HEK293 (cell line): ENCODE data around the gene APOC1.

Experiments
- CTCF ChIA-PET: fragments of 350-600 bp; formaldehyde crosslinking; extraction: SDS; loops from one replicate; lab custom pipeline; 2021; ENCODE audit warnings: antibody characterized with exemption; lab: Yijun Ruan, JAX
- POLR2A ChIA-PET: fragments of 300-600 bp; formaldehyde crosslinking; extraction: SDS; loops from one replicate; lab custom pipeline; 2020; ENCODE audit warnings: antibody characterized with exemption, inconsistent platforms; lab: Yijun Ruan, JAX
- H3K27ac ChIP-seq: fragments of 200-500 bp; sonication (Bioruptor generic); 2 replicates; pipeline ENCODE4 v1.5.1; 2014; ENCODE audit warnings: low read depth, low read length, control low read depth, inconsistent platforms; ENCODE audit errors: extremely low read depth
- H3K36me3 ChIP-seq, 2 experiments: fragments of 200-500 bp in 1 of 2; sonication (Bioruptor generic) in 1 of 2; 1 replicate in 1 of 2; 2 replicates in 1 of 2; pipeline ENCODE4 v1.5.1; 2014 to 2017; ENCODE audit warnings: inconsistent platforms in 2 of 2, low read length in 2 of 2; ENCODE audit not compliant: control insufficient read depth in 2 of 2, insufficient read depth in 1 of 2
- H3K4me1 ChIP-seq: fragments of 200-500 bp; sonication (Bioruptor generic); 2 replicates; pipeline ENCODE4 v1.5.1; 2014; ENCODE audit warnings: mild to moderate bottlenecking, low read length, inconsistent platforms; ENCODE audit not compliant: control insufficient read depth, insufficient read depth
- H3K4me3 ChIP-seq: 2 replicates; pipeline ENCODE4 v1.5.1; 2011; ENCODE audit warnings: low read depth, mild to moderate bottlenecking, control low read depth, low read length, moderate library complexity
- H3K9me3 ChIP-seq: fragments of 200-500 bp; sonication (Bioruptor generic); 2 replicates; pipeline ENCODE4 v1.5.1; 2014; ENCODE audit warnings: low read depth, low read length, inconsistent platforms; ENCODE audit not compliant: control insufficient read depth, insufficient read depth
- BCL11A ChIP-seq: fragments of 450-650 bp; formaldehyde crosslinking; IDR thresholded peaks from 2 replicates; pipeline ENCODE4 v1.5.1; 2016; ENCODE audit warnings: low read depth, missing biosample characterization, missing genetic modification characterization
- CTCF ChIP-seq: fragments of 450-650 bp; formaldehyde crosslinking; IDR thresholded peaks from 2 replicates; pipeline ENCODE4 v1.5.1; 2016; ENCODE audit warnings: missing biosample characterization, missing genetic modification characterization
- GLI4 ChIP-seq: fragments of 450-650 bp; formaldehyde crosslinking; IDR thresholded peaks from 2 replicates; pipeline ENCODE4 v1.5.1; 2016; ENCODE audit warnings: missing biosample characterization, missing genetic modification characterization
- INSM2 ChIP-seq: fragments of 450-650 bp; formaldehyde crosslinking; IDR thresholded peaks from 2 replicates; pipeline ENCODE4 v1.5.1; 2016; ENCODE audit warnings: missing biosample characterization, missing genetic modification characterization
- MEIS1 ChIP-seq: sonication (generic); formaldehyde crosslinking; IDR thresholded peaks from 2 replicates; pipeline ENCODE4 v1.8.1; 2022; ENCODE audit warnings: missing genetic modification reagents, mild to moderate bottlenecking, borderline replicate concordance
- SP7 ChIP-seq: fragments of 450-650 bp; formaldehyde crosslinking; IDR thresholded peaks from 2 replicates; pipeline ENCODE4 v1.5.1; 2016; ENCODE audit warnings: missing biosample characterization, missing genetic modification characterization
- ZBTB11 ChIP-seq: fragments of 450-650 bp; formaldehyde crosslinking; conservative IDR thresholded peaks from 2 replicates; pipeline ENCODE4 v1.5.1; 2016; ENCODE audit warnings: low read depth, missing biosample characterization, missing genetic modification characterization
- ZIC2 ChIP-seq: fragments of 450-650 bp; formaldehyde crosslinking; IDR thresholded peaks from 2 replicates; pipeline ENCODE4 v1.5.1; 2016; ENCODE audit warnings: missing biosample characterization, missing genetic modification characterization
- ZNF140 ChIP-seq: fragments of 450-650 bp; formaldehyde crosslinking; IDR thresholded peaks from 2 replicates; pipeline ENCODE4 v1.5.1; 2016; ENCODE audit warnings: missing biosample characterization, missing genetic modification characterization
- ZNF157 ChIP-seq: fragments of 450-650 bp; formaldehyde crosslinking; IDR thresholded peaks from 2 replicates; pipeline ENCODE4 v1.5.1; 2016; ENCODE audit warnings: missing biosample characterization, missing genetic modification characterization
- ZNF184 ChIP-seq: fragments of 450-650 bp; IDR thresholded peaks from 2 replicates; pipeline ENCODE4 v1.5.1; 2018; ENCODE audit warnings: missing biosample characterization, mild to moderate bottlenecking, missing genetic modification characterization
- ZNF404 ChIP-seq: fragments of 450-650 bp; formaldehyde crosslinking; IDR thresholded peaks from 2 replicates; pipeline ENCODE4 v1.5.1; 2017; ENCODE audit warnings: missing biosample characterization, missing genetic modification characterization
- ZNF473 ChIP-seq: fragments of 450-650 bp; formaldehyde crosslinking; IDR thresholded peaks from 2 replicates; pipeline ENCODE4 v1.5.1; 2017; ENCODE audit warnings: missing biosample characterization, missing genetic modification characterization
- ZNF518A ChIP-seq: fragments of 450-650 bp; formaldehyde crosslinking; conservative IDR thresholded peaks from 2 replicates; pipeline ENCODE4 v1.5.1; 2016; ENCODE audit warnings: low read depth, missing biosample characterization, missing genetic modification characterization
- ZNF561 ChIP-seq: fragments of 450-650 bp; IDR thresholded peaks from 2 replicates; pipeline ENCODE4 v1.5.1; 2018; ENCODE audit warnings: missing biosample characterization, missing genetic modification characterization, borderline replicate concordance
- ZNF707 ChIP-seq: fragments of 450-650 bp; formaldehyde crosslinking; IDR thresholded peaks from 2 replicates; pipeline ENCODE4 v1.5.1; 2016; ENCODE audit warnings: missing biosample characterization, missing genetic modification characterization
- ZNF747 ChIP-seq: fragments of 450-650 bp; formaldehyde crosslinking; IDR thresholded peaks from 2 replicates; pipeline ENCODE4 v1.5.1; 2016; ENCODE audit warnings: missing biosample characterization, missing genetic modification characterization
- ZNF843 ChIP-seq: fragments of 450-650 bp; formaldehyde crosslinking; IDR thresholded peaks from 2 replicates; pipeline ENCODE4 v1.5.1; 2016; ENCODE audit warnings: missing biosample characterization, missing genetic modification characterization
- ZXDB ChIP-seq: fragments of 450-650 bp; formaldehyde crosslinking; IDR thresholded peaks from 2 replicates; pipeline ENCODE4 v1.5.1; 2016; ENCODE audit warnings: missing biosample characterization, missing genetic modification characterization

Gene APOC1

GRCh38 chr19:44894946-44895345 lies 19.5 kb upstream of the APOC1 start:
- ChIA-PET CTCF (interaction anchor here (0.6 to 2.7 kb wide), 5 partner anchors 10 to 1432 kb away, joined by 3 to 17 read pairs (median 6); partner anchors contain the start of genes APOE and NECTIN2), POLR2A (interaction anchor here (1.2 kb wide), 1 partner anchor 145 kb away, joined by 7 read pairs; no protein-coding TSS in a partner anchor)
- H3K36me3 ChIP-seq = peaks cover 55 to 71% of the 10 kb centered on the region in 2 experiments
- H3K4me3 ChIP-seq = no peak overlapping the region
- TF ChIP-seq CTCF (tag by site-specific recombination) (no peak), ZNF157 (tag by site-specific recombination) (no peak), ZNF561 (tag by site-specific recombination) (no peak), BCL11A (no peak), ZNF707 (tag by site-specific recombination) (no peak), ZNF747 (tag by site-specific recombination) (no peak), ZNF518A (no peak), ZNF404 (tag by site-specific recombination) (no peak), MEIS1 (no peak)
- H3K27ac ChIP-seq = no peak overlapping the region
- H3K4me1 ChIP-seq = peaks cover 2% of the 10 kb centered on the region; the same call in 1 of the 2 replicates
- no peaks in the 10 kb centered on the region for H3K9me3 ChIP-seq

GRCh38 chr19:44897835-44898234 lies 16.6 kb upstream of the APOC1 start:
- Histone ChIP-seq H3K27ac (no peak overlapping the region), H3K4me1 (no peaks in the 10 kb centered on the region)
- no peak for TF ChIP-seq ZNF843 (tag by site-specific recombination)
- no peak for TF ChIP-seq GLI4
- TF ChIP-seq ZXDB (tag by site-specific recombination) = no peak
- no peak for TF ChIP-seq ZNF473 (tag by site-specific recombination)
- TF ChIP-seq ZBTB11 = no peak
- no peak for TF ChIP-seq ZNF140
- TF ChIP-seq INSM2 = no peak
- TF ChIP-seq SP7 (tag by site-specific recombination) = no peak
- TF ChIP-seq ZIC2 (tag by site-specific recombination) = no peak
- no peak for TF ChIP-seq ZNF184
- TF ChIP-seq, all 188 proteins: peak for 0
- CTCF ChIA-PET = interaction anchor here (0.6 kb wide), 2 partner anchors 53 to 95 kb away, joined by 4 to 7 read pairs; no protein-coding TSS in a partner anchor
- peaks cover 63 to 87% of the 10 kb centered on the region in 2 experiments for H3K36me3 ChIP-seq
- POLR2A ChIA-PET = interaction anchor here (0.5 to 2.2 kb wide), 3 partner anchors 8 to 285 kb away, joined by 3 to 10 read pairs (median 4); no protein-coding TSS in a partner anchor
- H3K4me3 ChIP-seq = no peak overlapping the region
- H3K9me3 ChIP-seq = no peaks in the 10 kb centered on the region
